Activated gamma-delta T cell treated with Interleukin-2 at 50 U/mL for 16 hours (primary cell): ENCODE measurements around the gene RAP1GAP2.
A peak's percentile ranks its signal among the peaks of the same experiment; 100 is the strongest.

ENCODE experiments used
- DNase-seq: peaks from one replicate; pipeline ENCODE4 v3.0.0-alpha.2; 2020

Gene RAP1GAP2

DNA sequence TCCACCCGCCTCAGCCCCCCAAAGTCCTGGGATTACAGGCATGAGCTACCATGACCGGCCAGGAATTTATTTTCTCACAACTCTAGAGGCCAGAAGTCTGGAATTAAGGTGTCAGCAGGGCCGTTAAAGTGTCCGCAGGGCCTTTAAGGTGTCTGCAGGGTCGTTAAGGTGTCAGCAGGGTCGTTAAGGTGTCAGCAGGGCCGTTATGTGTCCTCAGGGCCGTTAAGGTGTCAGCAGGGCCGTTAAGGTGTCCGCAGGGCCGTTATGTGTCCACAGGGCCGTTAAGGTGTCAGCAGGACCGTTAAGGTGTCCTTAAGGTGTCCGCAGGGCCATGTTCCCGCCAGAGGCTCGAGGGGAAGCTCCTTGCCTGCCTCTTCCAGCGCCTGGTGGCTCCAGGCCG lies 125.2 kb downstream of the RAP1GAP2 start:
- no peak for DNase-seq

DNA sequence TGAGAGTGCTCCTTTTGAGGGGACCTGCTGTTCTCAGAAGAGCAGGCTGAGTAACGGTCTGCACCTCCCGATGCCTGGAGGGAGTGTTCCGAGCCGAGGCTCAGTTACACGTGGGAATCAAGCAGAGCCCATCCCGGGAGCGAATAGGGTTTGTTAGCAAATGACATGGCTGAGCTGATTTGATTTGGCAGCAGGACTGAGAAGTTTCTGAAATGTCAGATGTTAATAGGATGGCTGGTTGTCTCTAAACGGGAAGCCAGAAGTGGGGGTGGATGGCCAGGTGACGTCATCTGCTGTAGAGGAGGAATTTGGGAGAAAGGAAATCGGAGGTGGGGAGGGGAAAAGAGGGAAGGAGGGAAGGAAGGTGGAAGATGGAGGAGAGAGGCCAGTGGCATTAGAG lies 128.0 kb downstream of the RAP1GAP2 start:
- DNase-seq = no peak

GRCh38 chr17:2925011-2925410 lies 128.8 kb downstream of the RAP1GAP2 start:
- DNase-seq = no peak

GRCh38 chr17:2926019-2926650 lies 129.9 kb downstream of the RAP1GAP2 start:
- DNase-seq = no peak

GRCh38 chr17:2928294-2928890 lies 132.2 kb downstream of the RAP1GAP2 start:
- no peak for DNase-seq

GRCh38 chr17:2929881-2930533 lies 133.8 kb downstream of the RAP1GAP2 start:
- peak; percentile 16 for DNase-seq

GRCh38 chr17:2931876-2932275 lies 135.6 kb downstream of the RAP1GAP2 start:
- DNase-seq = no peak

- no peak for DNase-seq
Measured at GRCh38 chr17:2932946-2933345, 136.7 kb downstream of the RAP1GAP2 start.

GRCh38 chr17:2933606-2934005 lies 137.4 kb downstream of the RAP1GAP2 start:
- DNase-seq = no peak

GRCh38 chr17:2935632-2936031 lies 139.4 kb downstream of the RAP1GAP2 start:
- no peak for DNase-seq

- DNase-seq = no peak
Measured at GRCh38 chr17:2936351-2936750, 140.1 kb downstream of the RAP1GAP2 start.

- DNase-seq = no peak
Measured at GRCh38 chr17:2936771-2937321, 140.6 kb downstream of the RAP1GAP2 start.

DNA sequence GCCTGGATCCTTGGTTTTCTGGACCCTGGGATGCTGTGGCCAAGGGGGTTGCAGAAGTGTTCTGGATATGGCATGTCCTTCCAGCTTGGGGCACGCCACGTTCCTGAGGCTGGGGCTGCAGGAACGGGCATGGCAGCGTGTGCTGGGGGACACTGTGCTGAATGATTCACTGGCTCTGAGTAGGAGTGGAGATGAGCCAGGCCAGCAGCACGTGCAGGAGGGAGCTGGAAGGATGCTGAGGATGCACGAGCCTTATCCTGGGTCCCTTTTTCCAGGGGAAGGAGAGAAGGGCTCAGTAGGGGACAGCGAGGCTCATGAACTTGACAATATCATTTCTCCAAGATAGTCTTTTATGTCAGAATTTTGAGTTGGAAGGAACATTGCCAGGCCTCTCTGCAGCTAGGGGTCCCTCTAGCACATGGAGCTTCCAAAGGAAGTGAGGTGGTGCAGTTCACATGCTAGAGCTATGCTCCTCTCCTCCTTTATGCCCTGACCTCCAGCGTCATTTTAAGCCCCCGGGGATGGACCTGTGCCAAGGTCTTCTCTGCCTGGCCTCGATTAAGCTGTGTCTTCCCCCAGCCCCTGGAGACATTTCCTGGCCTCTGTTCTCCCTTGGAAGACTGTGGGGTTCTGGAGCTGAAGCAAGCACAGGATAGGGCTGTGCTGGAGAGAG lies 141.2 kb downstream of the RAP1GAP2 start:
- DNase-seq = no peak

DNA sequence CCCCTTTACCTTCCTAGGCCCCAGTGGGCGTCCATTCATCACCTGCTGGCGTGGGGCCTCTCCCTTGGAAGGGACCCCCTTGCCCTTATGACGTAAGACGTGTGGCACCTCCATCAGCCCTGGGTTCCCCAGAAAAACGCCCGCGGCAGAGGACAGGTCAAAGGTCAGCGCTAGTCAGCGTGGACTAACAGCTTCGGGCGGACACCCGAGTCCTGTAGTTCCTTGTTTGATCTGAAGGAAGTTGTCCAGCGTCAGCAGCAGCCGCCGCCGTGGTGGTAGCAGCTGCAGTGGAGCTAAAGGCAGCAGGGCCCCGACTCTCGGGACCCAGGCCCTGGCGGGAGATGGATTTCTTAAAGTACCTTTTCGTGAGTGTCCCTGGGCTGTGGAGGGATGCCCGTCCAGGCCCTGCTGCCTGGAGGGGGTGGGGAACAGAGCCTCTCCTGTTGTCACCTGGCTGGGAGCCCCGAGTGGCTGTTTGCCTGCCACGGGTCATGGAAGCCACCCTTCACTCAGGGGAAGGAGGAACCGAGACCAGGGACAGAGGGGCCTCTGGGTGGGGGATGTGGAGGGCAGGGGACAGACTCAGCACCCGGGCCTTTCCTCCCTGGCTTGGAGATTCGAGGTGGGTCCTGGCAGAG lies 143.6 kb downstream of the RAP1GAP2 start:
- DNase-seq = no peak

DNA sequence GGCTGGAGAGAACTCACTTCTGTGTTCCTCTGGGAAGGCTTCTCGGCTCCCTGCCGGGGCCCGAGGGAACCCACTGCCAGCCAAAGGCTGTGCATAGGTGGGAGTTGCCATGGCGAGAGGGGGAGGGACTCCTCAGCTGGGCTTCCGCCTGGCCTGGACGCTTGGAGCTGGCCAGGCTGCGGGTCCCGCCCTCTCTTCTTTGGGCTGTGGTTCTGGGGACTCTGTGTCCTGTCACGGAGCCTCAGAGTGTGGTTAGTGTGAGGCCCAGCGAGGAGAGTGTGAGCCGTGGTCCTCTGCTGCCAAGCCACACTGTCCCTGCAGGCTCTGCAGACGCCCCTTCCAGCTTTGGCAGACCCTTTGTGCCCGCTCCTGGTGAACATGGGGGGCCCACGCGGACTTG lies 144.1 kb downstream of the RAP1GAP2 start:
- no peak for DNase-seq

- DNase-seq = no peak
Measured at GRCh38 chr17:2943981-2944380, 147.7 kb downstream of the RAP1GAP2 start.

- DNase-seq = no peak
Measured at GRCh38 chr17:2945299-2945698, 149.1 kb downstream of the RAP1GAP2 start.

GRCh38 chr17:2946144-2946543 lies 149.9 kb downstream of the RAP1GAP2 start:
- no peak for DNase-seq

- DNase-seq = no peak
Measured at GRCh38 chr17:2947588-2947950, 151.3 kb downstream of the RAP1GAP2 start.

DNA sequence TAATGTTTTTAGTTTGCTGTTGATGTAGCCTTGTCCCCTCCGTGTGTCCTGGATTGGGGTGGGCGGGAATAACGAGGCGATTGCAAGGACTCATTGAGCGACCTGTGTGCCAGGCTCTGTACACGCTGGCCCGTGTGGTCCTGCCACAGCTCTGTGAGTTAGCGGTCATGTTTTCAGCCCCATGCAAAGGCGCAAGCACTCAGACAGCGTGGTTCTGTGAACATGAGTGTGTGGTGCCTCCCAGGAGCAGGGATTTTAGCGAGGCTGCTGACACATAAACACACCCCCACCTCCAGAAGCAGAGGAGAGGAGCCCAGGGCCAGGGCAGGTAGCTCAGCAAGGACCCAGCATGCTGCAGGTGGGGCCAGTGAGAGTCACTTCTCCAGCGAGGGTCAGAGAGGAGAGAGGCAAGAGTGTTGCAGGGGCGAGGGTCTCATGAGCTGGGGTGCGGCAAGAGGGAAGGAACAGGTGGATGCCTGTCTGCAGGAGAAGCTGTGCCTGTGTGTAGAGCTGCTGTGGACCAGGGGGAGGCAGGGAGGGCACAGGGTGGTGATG lies 151.8 kb downstream of the RAP1GAP2 start:
- DNase-seq = no peak

- no peak for DNase-seq
Measured at GRCh38 chr17:2948721-2949468, 152.7 kb downstream of the RAP1GAP2 start.

DNA sequence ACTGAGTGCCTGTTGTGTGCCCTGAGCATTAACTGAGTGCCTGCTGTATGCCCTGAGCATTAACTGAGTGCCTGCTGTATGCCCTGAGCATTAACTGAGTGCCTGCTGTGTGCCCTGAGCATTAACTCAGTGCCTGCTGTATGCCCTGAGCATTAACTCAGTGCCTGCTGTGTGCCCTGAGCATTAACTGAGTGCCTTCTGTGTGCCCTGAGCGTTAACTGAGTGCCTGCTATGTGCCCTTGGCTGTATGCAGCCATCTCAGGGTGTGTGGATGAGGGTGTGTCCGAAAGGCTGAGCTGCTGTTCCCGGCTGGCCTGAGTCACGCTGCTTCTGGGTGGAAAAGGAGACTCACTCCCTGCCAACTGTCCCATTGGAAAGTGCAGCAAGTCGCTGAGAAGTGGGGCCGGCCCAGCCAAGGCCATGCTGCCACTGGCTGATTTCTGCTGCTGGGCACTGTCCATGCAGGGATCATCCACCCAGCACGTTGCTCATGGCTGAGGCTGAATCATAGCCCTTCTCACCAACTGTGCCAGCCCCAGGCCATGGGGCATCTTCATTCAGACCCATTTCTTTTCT lies 153.3 kb downstream of the RAP1GAP2 start:
- no peak for DNase-seq
